Measurements from ENCODE around the gene KCNMA1.

The KCNMA1 gene

GRCh38 chr10:77163670-77164348 is 473.8 kb downstream of the KCNMA1 start:
- DNase-seq: no peak

- no peak for DNase-seq
Observed at GRCh38 chr10:77162697-77163096, 474.9 kb downstream of the KCNMA1 start.

- DNase-seq: no peak
Observed at GRCh38 chr10:77160679-77161078, 476.9 kb downstream of the KCNMA1 start.

GRCh38 chr10:77159538-77160110 is 478.0 kb downstream of the KCNMA1 start:
- DNase-seq: no peak

- DNase-seq: no peak
Observed at GRCh38 chr10:77158666-77159065, 478.9 kb downstream of the KCNMA1 start.

GRCh38 chr10:77157248-77158019 is 480.2 kb downstream of the KCNMA1 start:
- DNase-seq: no peak

- DNase-seq: no peak
Observed at GRCh38 chr10:77156406-77156879, 481.2 kb downstream of the KCNMA1 start.

GRCh38 chr10:77152256-77152655 is 485.4 kb downstream of the KCNMA1 start:
- no peak for DNase-seq

- DNase-seq: no peak
Observed at GRCh38 chr10:77151408-77151807, 486.2 kb downstream of the KCNMA1 start.

GRCh38 chr10:77149706-77150105 is 487.9 kb downstream of the KCNMA1 start:
- no peak for DNase-seq

GRCh38 chr10:77149001-77149400 is 488.6 kb downstream of the KCNMA1 start:
- DNase-seq: no peak

GRCh38 chr10:77147871-77148270 is 489.7 kb downstream of the KCNMA1 start:
- no peak for DNase-seq

GRCh38 chr10:77146712-77147336 is 490.8 kb downstream of the KCNMA1 start:
- DNase-seq: no peak

- no peak for DNase-seq
Observed at GRCh38 chr10:77144656-77145055, 493.0 kb downstream of the KCNMA1 start.

GRCh38 chr10:77139252-77140160 is 498.1 kb downstream of the KCNMA1 start:
- no peak for DNase-seq

GRCh38 chr10:77138541-77138940 is 499.1 kb downstream of the KCNMA1 start:
- no peak for DNase-seq

- DNase-seq: no peak
Observed at GRCh38 chr10:77135555-77135954, 502.1 kb downstream of the KCNMA1 start.

- DNase-seq: no peak
Observed at GRCh38 chr10:77131214-77131613, 506.4 kb downstream of the KCNMA1 start.

GRCh38 chr10:77127243-77127642 is 510.4 kb downstream of the KCNMA1 start:
- DNase-seq: no peak

GRCh38 chr10:77125231-77125630 is 512.4 kb downstream of the KCNMA1 start:
- no peak for DNase-seq

- no peak for DNase-seq
Observed at GRCh38 chr10:77123330-77123729, 514.3 kb downstream of the KCNMA1 start.

- no peak for DNase-seq
Observed at GRCh38 chr10:77121829-77122228, 515.8 kb downstream of the KCNMA1 start.
